Stimulated activated CD8-positive, alpha-beta memory T cell treated with anti-CD3 and anti-CD28 coated beads, Interleukin-15, amount 100 ng/mL, for 1 hour (primary cell): ENCODE data around the gene LRRC43.
A peak's percentile ranks its signal among the peaks of the same experiment; 100 is the strongest.

Source experiments
- DNase-seq: peaks from one replicate; pipeline ENCODE4 v3.0.0-alpha.2; 2020; ENCODE audit warnings: low read depth

Gene LRRC43

DNA sequence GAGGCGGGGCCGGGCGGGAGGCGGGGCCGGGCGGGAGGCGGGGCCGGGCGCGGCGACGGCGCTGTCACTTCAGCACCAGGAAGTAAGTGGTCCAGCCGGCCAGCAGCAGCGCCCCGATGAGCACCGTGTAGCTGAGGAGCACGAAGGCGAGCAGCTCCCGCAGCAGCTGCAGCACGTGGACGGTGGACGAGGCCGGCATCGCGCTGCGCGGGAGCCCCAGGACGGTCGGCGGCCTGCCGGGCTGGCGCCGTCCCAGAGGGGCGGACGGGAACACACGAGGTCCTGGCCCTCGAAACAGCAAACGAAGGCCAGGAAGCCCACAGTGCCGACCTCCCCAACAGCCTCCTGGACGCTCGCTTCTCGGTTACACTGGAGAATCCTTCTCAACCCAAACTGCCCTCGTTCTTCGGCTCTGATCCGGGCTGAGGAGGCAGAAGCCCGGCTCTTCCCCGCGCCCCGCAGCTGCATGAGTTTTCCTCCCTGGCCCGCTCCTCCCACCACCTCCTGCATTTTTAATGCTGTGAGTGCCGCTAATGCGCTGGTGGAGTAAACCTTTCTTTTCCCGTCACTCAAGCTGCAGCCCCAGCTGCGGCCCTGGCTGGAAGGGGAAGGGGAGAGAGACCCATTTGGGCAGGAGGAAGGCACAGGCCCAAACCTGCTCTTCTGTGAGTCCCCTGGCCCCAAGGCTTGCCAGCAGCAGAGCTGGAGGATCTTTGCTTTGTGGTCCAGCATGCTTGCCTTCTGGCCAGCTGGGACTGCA, 43.6 kb downstream of the LRRC43 start:
- no peak for DNase-seq

DNA sequence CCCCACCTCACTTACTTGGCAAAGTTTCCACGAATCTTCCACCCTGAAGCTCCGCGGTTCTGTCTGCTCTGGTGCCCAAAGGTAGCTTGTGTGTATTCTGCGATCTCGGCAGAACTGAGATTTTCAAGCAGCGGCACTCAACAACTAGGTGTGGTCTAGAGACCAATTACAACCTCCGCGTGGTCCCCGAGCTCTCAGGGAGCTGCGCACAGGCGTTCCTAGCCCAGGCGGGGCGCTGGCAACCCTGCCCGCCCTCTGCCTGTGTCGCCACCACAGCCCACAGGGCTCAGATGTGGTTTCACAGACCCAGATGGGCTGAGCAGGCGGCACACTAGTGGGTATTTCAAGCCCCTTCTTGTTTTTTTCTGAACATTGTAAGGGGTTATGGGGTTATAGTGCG, 44.4 kb downstream of the LRRC43 start:
- DNase-seq: peak; percentile 20

DNA sequence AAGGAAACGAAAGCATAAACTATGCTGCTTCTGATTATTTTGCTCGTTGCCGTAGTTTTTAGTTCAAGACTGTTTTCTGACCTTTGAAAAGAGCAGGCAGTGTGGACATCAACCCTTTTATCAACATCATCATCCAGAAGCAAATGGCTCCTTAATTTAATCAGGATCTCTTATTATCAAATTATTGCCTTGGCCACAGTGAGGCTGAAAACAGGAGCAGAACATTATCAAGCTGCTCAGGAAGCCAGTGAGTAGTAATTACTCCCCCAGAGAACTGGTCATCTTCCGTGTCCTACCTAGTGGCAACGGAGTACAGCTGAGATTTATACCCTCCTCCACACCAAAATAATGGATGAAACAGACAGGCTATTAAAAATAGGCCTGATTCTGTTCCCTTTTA, 45.2 kb downstream of the LRRC43 start:
- DNase-seq: no peak

DNA sequence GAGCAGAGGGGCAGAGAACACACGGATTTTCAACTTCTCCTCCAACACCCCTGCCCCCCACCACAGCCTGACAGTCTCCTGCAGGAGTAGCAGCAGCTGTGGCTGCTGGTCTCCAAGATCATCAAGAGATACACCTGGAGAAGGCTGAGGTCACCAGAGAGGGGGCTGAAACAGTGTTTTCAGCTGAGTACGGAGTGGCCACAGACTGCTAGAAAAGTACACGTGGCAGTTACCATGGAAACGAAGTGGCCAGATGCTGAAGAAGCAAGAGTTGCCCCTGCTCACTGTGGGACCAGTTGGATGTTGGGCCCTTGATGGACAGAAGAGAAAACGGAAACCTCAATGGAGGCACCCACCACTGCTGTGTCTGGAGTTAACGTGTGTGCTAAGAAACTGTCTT, 47.9 kb downstream of the LRRC43 start:
- DNase-seq: no peak

DNA sequence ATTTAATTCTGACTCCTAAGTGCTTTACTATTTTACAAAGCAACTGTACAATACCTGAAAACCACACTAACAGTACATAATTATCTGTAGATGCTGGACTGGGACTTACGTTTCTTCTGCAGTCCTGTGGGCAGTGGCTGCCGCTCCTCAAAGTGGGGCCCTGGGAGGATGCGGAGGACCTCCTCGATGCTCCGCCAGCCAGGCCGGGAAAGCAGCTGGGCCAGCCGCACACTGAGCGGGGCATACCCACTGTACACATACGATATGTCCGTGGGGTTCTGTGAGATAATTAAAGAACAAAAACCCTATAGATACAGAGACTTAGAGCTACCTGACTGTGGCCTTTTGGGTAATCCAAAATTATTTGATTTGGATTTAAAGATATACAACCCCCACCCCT, 49.8 kb downstream of the LRRC43 start:
- DNase-seq: no peak

DNA sequence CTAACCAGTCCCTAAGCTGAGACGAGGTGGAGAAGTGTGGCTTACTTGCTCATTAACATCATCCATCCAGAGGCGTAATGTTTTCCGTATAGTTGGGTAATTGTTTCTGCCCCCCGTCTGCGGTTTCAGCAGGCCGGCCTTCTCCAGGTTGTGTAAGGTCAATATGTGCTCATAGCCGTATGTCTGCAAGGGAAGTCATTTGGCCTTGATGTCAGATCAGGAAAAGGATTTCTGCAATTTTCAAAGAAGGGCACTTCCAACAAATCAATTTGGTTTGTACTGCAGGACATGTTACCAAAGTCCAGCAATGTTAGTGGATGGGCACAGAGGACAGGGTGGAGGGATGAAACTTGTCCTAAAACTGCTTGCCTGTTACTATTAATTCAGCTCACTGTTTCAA, 52.8 kb downstream of the LRRC43 start:
- no peak for DNase-seq

DNA sequence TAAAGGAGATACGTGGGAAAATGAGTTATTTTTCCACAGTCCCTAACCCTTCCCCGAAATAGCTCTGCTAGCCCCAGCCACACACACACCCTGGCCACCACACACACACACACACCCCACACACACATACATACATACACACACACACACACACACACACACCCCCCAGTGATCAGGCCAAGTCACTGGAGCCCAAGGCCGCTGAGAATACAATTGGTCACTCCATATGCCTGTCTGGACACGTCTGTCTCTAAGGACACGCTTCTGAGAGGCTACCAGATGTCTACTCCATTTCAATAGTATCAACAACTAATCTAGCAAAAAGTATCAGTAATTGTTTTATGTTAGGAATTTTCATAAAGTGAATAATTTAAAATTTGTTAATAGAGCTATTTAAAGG, 55.9 kb downstream of the LRRC43 start:
- DNase-seq: no peak

DNA sequence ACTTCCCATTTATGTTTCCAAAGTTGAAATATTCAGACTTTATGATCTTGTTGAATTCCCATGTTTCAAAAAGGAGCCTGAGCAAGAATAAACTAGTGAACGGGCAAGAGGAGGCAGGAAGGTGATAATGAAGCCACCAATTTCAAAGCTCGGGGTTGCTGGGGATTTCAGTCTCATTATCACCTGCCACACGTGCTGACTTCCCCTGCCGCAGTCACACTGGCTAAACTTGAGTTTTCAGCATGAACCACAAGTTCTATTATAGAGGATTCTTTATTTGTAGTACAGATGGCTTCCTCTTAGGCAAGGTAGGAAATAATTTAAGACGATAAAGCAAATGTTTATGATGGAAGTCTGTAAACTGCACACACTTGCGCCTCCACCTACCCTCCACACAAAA, 61.0 kb downstream of the LRRC43 start:
- no peak for DNase-seq

DNA sequence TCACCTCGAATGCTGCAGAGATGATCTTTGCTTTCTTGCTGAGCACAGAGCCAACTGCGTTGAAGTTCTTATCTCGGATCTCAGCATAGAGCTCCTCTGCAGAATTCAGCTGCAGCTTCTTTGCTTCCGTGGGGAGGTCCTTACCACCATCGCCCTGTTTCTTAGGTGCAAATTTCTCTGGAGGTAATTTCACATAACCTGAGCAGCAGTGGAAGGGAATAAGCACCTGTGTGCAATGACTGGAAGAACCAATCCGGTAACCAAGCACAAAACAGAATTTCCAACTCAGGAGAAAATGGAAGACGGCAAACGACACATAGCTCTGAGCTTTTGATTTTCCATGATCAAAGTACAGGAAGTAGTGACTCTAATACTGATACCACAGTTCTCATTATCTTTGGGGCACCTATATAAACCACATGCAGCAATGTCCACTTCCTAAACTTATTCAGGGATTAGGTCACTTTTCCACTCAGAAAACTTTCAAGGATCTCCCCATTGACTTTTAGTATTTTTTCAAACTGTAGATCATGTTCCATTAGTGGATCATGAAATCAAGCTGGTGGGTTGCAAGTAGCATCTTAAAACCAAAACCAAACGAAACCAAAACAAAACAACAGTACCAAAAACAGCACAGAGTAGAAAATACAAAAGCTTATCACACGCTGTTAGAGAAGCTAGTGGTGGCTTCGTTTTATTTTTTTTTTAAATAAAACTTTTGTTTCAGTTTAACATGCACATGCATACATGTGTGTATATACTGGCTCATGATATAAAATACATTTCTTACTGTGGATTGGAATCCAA, 61.8 kb downstream of the LRRC43 start:
- DNase-seq: no peak

DNA sequence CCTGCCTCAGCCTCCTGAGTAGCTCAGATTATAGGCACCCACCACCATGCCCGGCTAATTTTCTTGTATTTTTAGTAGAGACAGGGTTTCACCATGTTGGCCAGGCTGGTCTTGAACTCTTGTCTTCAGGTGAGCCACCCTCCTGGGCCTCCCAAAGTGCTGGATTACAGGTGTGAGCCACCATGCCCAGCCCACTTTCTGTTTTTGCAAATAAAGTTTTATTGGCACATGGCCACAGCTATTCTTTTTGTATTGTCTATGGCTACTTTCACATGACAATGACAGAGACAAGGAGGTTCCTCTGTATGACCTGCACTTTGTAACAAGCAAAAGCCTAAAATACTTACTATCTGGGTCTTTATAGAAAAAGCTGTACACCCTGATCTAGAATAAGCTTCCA, 62.6 kb downstream of the LRRC43 start:
- no peak for DNase-seq

DNA sequence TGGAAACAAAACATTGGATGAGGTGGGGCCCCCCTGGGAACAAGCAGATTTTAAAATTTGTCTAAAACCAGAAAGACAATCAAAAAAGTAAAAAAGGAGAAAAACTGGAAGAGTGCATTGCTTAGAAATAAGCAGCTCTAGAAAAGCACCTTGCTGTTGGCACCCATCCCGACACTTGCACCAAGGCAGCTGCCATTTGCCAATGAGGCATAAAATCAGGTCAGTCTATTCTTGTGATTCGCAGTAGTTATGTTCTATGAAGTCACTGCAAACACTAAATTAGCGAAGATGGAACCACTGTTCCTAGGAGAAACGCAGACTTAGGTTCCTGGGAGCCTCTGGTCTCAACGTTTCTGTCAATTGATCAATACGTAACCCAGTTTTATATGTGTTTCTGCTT, 67.1 kb downstream of the LRRC43 start:
- DNase-seq: no peak

DNA sequence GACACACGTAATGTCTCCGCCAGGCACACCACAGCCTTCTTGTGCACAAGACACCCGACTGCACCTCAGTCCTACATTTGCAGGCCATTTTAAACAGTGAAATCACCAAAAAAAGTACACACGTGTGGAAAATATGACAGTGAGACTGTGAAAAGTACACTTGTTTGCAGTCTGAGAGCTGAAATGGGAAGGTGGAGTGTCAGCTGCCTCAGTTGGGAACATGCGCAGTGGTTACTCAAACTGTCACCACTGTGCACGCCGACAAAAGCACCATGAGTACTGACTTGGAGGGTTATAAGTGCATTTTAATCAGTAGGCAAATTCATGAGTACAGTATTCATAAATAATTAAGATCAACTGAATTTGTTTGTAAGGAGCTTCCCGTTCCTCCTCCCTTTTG, 67.6 kb downstream of the LRRC43 start:
- no peak for DNase-seq
